HG03060 (cell line): Measurements from ENCODE around the gene LHX4.

ENCODE experiments used
- ATAC-seq: cut with Tn5 transposase; IDR thresholded peaks from one replicate; pipeline ENCODE4 v1.9.1; 2021; ENCODE audit warnings: low read depth, moderate number of reproducible peaks; ENCODE audit not compliant: unreplicated experiment

The LHX4 gene

DNA sequence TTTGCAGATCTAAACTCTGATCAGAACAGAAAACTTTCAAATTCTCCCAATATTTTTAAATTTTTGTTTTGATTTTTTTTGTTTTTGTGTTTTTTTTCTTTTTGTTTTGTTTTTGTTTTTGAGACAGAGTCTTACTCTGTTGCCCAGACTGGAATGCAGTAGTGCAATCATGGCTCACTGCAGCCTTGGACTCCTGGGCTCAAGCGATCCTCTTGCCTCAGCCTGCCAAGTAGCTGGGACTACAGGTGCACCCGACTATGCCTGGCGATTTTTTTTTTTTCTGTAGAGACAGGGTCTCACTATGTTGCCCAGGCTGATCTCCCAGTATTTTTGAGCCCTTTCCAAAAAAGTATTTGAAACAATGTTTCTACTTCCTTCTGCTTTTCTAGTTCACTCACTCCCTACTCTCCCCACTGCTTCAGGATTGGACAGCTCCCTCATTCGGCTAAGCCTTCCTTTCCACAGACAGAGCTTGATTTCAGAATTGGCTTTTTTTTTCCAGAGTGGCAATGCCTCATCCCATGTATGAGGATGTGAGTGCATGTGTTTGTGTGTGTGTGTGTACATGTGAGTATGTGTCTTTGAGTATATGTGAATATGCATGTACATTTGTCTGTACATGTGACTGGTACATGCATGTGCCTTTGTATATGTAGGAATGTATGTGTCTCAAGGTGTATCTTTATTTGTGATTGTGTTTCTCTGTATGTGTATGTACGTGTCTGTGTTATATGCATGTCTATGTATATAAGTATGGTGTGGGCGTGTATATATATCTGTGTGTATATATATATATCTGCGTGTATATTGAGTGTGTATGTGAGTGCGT, 11.9 kb downstream of the LHX4 start:
- no peak for ATAC-seq

DNA sequence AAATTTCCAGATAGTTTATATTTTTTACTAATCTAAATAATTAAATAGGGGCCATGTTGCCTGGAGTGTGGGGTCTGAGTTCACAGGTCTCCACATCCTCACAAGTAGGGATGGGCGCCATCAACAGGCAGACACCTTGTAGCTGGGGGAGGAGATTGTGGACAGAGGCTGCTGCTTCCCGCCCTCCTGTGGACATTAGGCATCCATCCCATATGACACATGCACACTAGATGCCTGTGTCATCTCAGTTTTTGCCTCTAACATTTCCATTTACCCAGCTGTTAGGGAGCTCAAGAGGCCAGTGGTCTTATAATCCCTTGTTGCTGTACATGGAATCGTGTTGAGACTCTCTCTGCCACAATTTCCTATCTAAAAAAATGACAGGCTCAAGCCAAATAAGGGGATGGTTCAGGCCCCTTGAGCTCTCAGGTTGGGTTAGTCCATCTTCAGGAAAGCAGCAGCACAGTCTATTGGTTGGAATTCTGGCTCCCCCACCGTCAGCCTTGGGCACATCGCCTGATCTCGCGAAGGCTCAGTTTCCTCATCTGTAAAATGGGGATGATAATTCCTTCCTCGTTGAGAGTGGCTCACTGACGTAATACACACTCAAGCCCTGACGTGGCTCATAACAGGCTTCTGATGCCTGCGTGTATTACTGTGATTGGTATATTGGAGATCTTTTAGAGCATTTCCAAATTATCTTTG, 13.6 kb downstream of the LHX4 start:
- no peak for ATAC-seq

DNA sequence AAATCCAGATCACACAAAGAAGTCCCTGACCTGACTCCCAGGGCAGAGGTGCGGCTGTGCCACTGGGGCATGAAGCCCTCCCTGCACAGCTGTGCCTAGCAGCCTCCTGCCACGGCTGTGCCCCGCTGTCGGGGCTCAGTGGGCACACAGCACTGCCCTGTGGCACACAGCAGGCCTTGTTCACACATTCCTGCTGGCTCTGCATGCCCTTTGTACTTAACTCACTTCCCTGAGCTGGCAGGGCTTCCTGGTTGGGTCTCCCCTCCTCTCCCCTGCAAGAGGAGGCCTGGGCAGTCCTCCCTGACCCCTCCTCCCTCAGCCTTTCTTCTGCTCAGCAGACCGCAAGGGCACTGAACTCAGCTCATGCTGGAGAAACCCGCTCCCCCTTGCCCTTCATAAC, 14.8 kb downstream of the LHX4 start:
- no peak for ATAC-seq

DNA sequence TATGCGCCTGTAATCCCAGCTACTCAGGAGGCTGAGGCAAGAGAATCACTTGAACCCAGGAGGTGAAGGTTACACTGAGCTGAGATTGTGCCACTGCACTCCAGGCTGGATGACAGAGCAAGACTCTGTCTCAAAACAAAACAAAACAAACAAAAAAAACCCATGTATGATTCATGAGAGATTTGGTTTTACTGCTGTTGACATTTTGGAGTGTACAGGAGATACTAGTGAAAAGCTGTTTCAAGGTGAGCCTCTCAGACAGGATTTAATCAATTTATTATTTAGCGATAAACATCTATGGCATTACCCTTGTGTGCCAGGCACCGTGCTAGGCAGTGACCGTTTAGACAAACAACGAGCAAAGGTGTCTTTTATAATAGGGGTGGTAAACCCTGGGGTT, 16.5 kb downstream of the LHX4 start:
- no peak for ATAC-seq

DNA sequence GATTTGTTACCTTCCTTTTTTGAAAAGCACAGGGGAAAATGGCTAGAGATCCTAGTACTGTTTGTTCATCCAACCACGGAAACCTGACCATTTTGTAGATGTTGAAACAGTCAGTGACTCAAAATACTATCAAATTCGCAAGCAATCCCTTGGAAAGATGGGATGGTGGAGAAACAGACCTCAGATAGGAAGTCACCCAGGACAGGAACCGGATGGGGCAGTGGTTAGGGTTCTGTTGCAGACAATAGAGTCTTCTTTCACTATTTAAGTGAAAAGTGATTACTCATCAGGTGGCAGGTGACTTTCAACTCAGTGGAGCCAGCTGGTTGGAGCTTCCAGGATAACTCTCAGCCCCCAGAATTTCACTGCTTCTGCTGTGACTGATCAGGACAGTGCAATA, 17.0 kb downstream of the LHX4 start:
- ATAC-seq = no peak

DNA sequence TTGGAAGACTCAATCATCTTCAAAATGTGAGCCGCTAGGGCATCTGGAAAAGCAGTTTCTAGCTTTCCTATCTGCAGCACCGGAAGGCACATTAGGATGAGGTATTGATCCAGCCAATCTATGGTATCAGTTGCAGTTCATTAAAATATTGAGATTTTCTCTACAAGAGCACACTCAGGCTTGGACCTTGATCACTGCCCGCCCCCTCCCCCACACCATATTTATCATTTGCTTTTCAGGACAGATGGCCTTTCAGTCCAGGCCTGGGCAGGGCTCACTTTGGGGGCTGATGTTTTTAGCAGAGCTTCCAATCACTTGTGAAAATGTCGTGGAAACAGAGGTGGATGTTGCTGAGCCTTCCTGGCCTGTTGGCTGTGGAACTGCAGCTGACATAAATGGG, 17.5 kb downstream of the LHX4 start:
- no peak for ATAC-seq

DNA sequence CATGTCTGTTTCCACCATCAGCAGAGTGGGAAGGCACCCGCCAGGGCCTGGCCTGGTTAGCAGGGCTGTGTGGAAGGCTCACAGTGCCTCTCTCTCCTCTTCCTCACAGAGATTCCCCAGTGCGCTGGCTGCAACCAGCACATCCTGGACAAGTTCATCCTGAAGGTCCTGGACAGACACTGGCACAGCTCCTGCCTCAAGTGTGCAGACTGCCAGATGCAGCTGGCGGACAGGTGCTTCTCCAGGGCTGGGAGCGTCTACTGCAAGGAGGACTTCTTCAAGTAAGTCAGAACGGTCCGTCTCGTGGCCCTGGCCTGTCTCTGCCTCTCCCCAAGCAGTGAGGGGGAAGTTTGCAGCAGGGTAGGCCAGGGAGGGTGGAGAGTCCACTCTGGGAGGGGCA, 18.1 kb downstream of the LHX4 start:
- ATAC-seq = no peak

DNA sequence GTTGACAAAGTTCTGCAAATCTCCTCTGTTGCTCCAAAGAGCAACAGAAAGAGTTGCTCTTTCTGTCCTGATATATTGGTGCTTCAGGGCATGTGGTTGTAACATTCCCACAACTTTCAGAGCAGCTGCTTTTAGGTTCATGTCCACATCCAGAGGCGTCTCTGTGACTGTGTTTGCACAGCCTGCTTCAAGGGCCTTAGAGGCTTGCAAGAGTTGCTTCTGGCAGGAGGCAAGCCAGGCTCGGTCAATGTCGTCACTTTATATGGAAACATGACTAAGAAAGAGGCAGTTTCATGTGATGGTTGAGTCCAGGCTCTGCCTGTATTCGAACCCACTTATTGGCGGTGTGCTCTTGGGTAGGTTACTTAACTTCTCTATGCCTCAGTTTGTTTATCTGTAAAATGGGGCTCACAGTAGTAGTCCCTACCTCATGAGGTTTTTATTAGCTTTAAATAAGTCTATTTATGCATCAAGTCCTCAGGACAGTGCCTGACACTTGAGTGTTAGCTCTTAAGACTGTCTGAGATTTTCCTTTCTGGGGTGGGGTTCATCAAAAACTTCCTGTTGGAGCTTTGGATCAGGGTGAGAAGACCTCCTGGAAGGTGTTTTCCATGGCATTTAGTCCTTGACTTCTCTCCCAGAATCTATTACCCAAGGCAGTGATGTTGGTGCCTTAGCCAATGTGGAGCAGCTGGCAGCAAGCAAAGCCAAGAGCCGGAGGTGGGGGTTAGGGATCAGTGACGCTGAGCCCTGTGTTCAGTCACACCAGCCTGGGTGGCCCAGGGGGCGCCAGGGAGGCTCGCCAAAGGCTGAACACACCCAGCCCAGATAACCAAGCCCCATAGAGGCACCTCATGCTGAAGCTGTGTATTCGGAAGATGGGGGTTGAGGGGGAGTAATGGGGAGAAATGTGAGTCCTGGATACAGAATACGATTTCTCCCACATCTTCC, 18.9 kb downstream of the LHX4 start:
- no peak for ATAC-seq

DNA sequence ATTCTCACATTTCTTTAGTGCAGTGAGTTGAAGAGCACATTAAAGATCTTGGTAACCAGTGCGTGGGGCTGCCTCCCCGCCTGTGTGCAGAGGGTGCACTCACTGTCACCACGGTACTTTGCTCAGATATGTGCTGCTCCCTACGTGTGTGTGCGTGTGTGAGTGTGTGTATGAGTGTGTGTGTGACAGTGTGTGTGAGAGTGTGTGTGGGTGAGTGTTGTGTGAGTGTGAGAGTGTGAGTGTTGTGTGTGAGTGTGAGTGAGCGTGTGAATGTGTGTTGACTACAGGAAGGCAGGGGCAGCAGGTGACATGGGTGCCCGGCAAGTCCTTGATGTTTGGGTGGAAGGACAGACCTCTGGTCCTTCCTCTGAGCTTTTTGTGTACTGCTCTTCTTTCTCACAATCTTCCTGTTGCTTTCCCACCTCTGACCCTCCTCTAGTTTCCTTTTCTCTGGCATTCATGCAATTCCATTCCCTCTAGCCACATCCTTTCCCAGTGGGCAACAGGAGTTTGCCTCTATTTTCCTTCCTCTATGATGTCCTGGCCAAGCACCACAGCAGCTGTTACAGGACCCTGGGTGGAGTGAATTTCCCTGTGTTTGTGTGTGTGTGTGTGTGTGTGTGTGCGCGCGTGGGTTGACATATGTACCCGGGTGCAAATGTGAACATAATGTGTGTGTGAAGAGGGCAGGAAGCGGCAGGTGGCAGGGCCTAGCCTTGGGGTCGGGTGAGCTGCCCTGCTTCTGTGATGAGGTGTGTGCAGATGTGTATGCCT, 19.8 kb downstream of the LHX4 start:
- ATAC-seq = no peak

DNA sequence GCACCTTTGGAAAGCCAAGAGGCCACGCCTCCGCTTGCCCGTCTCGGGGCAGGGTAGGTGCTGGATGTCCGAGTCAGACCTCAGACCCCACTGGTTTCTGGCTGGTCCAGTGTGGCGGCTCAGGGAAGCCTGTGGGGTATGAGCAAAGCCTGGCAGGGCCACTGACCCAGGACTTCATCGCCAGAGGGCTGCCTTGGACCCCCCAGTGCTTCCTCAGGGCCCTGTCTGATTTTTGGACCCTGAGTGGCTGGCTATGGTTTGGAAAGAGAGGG, 20.4 kb downstream of the LHX4 start:
- no peak for ATAC-seq

DNA sequence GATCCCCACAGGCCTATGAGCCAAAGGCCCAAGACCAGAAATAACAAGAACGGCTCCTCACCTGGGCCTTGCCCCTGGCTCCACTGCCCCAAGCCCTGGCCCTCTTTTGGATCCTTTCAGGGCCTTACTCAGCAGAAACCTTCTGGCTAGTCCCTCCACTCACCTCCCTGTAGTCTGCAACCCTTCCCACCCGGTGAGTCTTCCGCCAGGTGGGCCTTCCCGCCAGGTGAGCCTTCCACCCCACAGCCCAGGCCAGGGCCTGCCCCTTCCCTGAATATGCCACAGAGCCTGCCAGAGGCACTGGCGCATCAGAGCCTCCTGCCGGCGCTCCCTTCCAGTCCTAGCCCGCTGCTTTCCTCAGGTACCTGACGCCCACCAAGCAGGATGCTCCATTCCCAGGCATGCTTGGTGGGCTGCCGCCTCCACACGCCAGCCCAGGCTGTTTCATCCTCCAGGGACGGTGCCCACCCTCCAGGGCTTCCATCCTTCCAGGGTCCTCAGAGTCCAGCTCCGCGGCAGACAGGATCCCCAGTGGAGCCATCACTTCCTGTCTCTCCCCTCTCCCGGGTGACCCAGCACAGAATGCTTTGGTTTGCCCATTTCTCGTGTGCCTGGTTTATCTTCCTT, 20.9 kb downstream of the LHX4 start:
- no peak for ATAC-seq

DNA sequence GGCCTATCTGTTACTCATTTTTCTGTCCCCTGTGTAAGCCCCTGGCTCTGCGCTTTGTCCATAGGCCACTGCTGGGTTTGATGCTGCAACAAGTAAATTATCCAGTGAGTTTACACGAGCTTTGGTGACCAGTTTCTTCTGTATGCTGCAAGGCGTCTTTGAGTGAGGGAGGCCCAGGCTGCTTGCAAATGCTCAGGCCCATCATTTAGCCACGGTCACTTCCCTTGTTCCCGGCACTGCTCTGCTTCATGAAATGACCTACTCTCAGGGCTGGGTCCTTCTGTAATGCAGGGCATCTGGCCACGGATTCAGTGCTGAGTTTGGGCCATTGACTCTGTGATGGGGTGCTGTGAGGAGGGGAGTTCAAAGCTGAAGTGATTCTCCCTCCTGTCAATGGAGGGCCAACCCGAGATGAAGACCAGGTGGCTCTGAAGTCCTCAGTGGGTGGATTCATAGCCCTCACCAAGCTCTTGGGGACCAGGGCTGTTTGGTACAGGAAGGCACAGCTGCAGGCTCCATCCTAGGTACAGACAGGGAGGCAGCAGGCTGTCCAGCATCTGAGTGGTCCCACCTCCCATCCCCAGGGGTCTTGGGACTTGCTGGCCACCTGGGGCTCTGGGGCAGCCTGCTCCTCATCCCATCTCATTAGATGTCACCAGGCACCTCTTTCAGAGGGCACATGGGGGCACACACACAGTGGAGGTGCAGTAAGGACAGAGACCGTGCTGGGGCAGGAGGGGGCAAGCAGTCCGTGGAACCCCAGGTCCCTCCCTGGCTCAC, 21.7 kb downstream of the LHX4 start:
- ATAC-seq = no peak

DNA sequence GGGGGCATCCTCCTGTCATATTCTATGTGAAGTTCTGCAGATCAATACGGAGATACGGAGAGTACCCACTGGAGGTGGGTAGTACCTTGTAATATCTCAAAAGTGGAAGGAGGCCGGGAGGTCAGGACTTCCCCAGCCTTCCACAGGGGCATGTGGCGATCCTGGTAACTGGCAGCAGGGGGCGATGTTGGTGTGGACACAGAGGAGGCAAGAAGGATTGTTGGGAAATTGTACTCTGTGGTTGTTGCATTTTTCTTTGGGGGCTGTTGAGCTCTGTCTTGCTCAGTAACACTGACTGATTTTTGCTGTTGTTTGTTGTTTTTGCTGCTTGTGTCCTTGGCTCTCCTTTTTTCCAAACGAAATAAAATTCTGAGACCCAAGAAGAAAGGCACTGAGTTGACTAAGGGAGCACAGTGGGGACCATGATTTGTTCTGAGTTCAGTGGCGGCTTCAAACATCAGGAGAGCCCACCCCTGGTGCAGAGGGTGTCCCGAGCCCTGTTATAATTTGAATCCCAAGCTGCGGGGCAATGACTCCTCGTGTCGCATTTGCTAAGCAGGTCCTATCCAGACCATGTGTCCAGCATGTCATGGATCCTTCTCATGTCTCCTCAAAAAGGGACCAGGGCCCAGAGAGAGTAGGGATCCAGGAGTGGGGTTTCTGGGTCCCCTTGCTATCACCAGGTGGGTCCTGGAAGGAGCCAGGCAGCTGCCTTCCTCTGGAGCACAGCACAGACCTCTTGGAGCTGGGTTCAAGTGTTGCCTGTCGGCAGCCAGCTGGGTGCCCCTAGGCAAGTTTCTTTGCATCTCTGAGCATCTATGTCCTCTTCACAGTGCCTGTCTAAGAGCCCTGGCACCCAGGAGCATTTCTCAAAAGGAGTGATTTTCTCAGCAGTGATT, 22.8 kb downstream of the LHX4 start:
- no peak for ATAC-seq

DNA sequence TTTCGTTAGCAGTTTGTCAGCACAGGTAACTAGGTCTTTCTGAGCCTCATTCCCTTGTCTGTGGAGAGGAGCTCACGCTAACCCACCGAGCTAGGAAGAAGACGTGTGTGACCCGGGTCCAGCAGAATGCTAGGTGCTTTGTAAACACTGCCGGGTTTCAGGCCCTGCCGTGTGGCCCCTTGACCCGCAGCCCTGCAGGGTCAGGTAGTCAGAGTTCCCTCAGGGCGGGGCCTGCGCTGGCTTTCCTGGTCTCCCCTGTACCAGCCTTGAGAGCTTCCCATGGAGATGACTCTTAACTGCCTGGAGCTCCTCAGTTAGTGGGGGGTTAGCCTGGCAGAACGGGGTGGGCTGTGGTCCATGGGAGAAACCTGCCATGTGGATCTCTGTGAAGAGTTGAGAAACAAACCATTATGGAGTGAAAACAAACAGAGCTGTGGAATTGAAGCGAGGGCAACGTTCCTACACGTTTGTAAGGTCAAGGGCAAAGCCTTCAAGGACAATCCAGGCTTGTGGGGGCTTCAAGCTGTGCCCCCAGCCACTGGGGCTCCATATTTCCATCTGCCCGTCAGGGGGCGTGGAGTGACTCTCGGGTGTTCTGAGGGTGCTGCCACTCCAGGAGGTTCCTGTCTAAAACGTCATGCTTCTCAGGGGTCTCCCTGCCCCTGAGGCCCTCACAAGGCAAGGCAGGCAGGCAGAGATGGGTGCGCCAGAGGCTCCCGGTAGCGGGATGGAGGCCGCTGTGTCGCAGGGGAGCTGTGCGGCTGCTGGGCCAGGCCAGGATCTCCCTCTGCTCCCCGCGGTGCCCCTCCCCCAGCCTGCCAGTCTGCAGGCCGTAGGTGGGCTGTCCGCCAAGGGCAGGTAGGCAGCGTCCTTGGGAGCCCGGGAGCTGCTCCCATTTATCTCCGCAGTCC, 23.8 kb downstream of the LHX4 start:
- no peak for ATAC-seq

DNA sequence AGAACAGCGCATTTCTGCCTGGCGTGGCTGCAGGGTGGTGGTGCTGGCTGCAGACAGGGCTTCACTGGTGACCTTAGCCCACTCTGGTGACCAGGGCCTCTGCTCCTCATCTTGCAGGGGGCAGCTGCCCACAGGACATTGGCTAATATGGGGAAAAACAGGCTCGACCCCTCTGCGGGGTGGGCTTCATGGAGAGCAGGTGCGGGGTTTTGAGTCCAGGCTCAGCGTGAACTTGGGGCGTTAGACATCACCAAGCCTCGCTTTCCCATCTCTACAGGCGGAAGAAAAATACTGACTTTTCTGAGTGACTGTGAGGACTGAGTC, 24.4 kb downstream of the LHX4 start:
- ATAC-seq = no peak

DNA sequence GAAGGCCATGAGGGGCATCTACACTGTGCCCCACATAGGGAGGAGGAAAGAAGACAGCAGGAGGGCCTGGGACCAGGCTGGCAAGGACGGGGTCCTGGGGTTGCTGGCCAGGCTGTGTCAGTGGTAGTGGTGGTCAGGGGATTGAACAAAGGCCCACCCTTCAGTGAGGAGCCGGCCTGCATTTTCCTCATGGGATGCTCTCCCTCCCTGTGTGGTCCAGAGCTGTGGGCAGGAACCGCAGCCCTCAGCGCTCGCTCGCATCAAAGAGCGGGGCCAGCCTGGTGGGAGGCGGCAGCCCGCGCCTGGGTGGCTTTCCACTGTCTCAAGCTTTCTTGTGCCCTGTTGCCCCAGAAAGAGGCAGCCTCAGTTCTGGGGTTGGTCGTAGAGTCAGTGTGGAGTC, 24.8 kb downstream of the LHX4 start:
- no peak for ATAC-seq

DNA sequence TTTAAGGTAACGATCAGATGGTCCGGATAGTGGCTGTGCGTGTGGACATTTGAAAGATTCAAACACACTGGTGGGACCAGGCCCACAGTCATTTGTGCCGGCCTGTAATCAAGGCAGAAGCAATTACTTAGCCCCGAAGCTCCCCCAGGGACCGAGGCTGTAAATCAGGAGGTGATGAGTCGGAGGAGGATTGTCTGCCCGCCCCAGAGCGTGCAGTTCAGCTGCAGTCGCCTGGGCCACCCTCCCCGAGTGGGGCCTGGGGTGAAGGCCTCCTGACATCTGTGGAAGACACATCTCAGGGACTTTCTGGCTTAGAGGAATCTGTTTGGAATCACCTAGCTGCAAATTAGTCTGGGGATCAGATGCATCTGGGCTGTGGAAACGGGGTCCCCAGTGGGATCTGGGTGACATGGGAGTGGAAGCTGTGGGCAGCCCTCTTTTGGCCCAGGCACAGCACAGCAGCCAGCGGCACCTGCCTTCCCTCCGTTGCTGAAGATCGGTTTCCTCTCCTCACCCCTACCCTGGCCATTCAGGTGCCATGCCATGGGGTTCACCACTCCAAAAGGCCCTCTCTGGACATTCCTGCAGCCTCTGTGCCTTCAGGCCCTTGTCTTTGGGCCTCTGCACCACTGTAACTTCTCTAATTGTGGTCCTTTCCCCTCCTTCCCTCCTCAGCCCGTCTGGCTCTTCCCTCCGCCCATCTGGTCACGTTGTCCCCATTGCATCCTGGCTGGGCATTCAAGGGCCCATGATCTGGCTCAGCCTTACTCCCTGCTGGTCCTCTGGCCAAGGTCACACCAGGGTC, 25.7 kb downstream of the LHX4 start:
- no peak for ATAC-seq
